Spleen (tissue), 11 donors: ENCODE measurements around the gene PSMB7. TPM values are rescaled to one million over a fixed set of nuclear protein-coding genes. Genes with fewer than 3 reads are reported as not detected.

Experiments
- DNase-seq: peaks from one replicate; pipeline ENCODE4 v3.0.0-alpha.2; 2020
- H3K27ac ChIP-seq, 8 donors: fragments of 200-600 bp; sonication (generic) in 7 of 8; 1 replicate in 4 of 8; 2 replicates in 4 of 8; pipeline versions ENCODE4 v1.5.0 to v1.8.0; 2016 to 2021; ENCODE audit warnings: inconsistent platforms in 4 of 8, mild to moderate bottlenecking in 4 of 8, moderate library complexity in 1 of 8
- H3K27me3 ChIP-seq, 7 donors: fragments of 200-600 bp; sonication (generic) in 6 of 7; replicated peaks in 1 of 7; 1 replicate in 4 of 7; 2 replicates in 3 of 7; pipeline versions ENCODE4 v1.5.0 to v1.8.0; 2016 to 2021; ENCODE audit warnings: inconsistent platforms in 3 of 7, mild to moderate bottlenecking in 1 of 7
- H3K36me3 ChIP-seq, 6 donors: fragments of 200-600 bp; sonication (generic) in 5 of 6; 1 replicate in 4 of 6; 2 replicates in 2 of 6; pipeline versions ENCODE4 v1.5.0 to v1.8.0; 2016 to 2021; ENCODE audit warnings: inconsistent platforms in 2 of 6
- H3K4me1 ChIP-seq, 6 donors: fragments of 200-600 bp; sonication (generic) in 5 of 6; 1 replicate in 3 of 6; 2 replicates in 3 of 6; pipeline versions ENCODE4 v1.5.0 to v1.8.0; 2016 to 2021; ENCODE audit warnings: inconsistent platforms in 3 of 6
- H3K4me3 ChIP-seq, 8 donors: fragments of 200-600 bp; sonication (generic) in 7 of 8; 1 replicate in 4 of 8; 2 replicates in 4 of 8; pipeline versions ENCODE4 v1.5.0 to v1.8.0; 2016 to 2021; ENCODE audit warnings: inconsistent platforms in 4 of 8, mild to moderate bottlenecking in 4 of 8, moderate library complexity in 2 of 8
- H3K9me3 ChIP-seq, 8 donors: fragments of 200-600 bp; sonication (generic) in 7 of 8; 1 replicate in 4 of 8; 2 replicates in 4 of 8; pipeline versions ENCODE4 v1.5.0 to v1.8.0; 2016 to 2021; ENCODE audit warnings: inconsistent platforms in 4 of 8
- CTCF ChIP-seq, 11 experiments: fragments of 200-600 bp in 7 of 11; fragments of 450-650 bp in 4 of 11; sonication (generic) in 4 of 11; IDR thresholded peaks in 8 of 11; conservative IDR thresholded peaks in 3 of 11; 1 replicate in 7 of 11; 2 replicates in 4 of 11; pipeline versions ENCODE4 v1.4.0 to v1.8.0; 2016 to 2021; ENCODE audit warnings: antibody characterized with exemption in 11 of 11, inconsistent platforms in 4 of 11, mild to moderate bottlenecking in 1 of 11
- POLR2A ChIP-seq, 3 donors: fragments of 450-650 bp; IDR thresholded peaks; one replicate each; pipeline ENCODE4 v1.5.1; 2017; ENCODE audit warnings: antibody characterized with exemption in 3 of 3, mild to moderate bottlenecking in 1 of 3
- POLR2AphosphoS5 ChIP-seq, 3 donors: sonication (generic); formaldehyde crosslinking; IDR thresholded peaks; one replicate each; pipeline ENCODE4 v1.5.1; 2017; ENCODE audit warnings: antibody characterized with exemption in 3 of 3
- WGBS, 5 donors: extraction: QIAGEN DNeasy Blood & Tissue Kit in 3 of 5; methylation state at CpG; one replicate each; pipeline versions ENCODE4 v1.1.5 to v1.1.7; 2013 to 2018; 5-methylcytosine and 5-hydroxymethylcytosine counted together
- intact Hi-C: fragments of 100-400 bp; cut with DNase I; formaldehyde crosslinking; loops from one replicate; pipeline ENCODE4 v1.15.0; 2023; ENCODE audit warnings: low total_unique reads
- polyA plus RNA-seq, 3 donors: library from polyadenylated mRNA; stranded (reverse); fragments of 200-250 nt; gene quantifications; one replicate each; pipeline ENCODE4 v1.2.1, GENCODE V29; 2013
- total RNA-seq, 7 donors: library from RNA; depleted of rRNA in 3 of 7; stranded (reverse); fragments of >200 nt in 3 of 7; fragmentation: NEBNext Ultra II Directional in 4 of 7; extraction: Animal tissue kit (Norgen Biotek cat#: 25700) in 4 of 7; gene quantifications; one replicate each; pipeline versions ENCODE4 v1.1.0 to v1.2.1, GENCODE V29; 2016 to 2021
- donor health status: healthy with polysubstance abuse.
- donor health status: DM: no; HTN: no; CAD: no; lungs with moderate emphysema.
- donor health status: DM: no; HTN: no; CAD: no.
- donor health status: Bipolar disorder and iron deficiency.
- donor health status: healthy.
- donor health status: DM: no; HTN: no; CAD: no.
- donor health status: DM: yes; HTN: yes; CAD: no.

PSMB7 gene
- total and polyA plus RNA-seq, 10 donors: 71.3 to 143 (median 108) TPM

GRCh38 chr9:124342402-124342775, 72.9 kb downstream of the PSMB7 start:
- H3K9me3 ChIP-seq: peaks cover 0 to 8% (median 6%) of the 10 kb centered on the region in 8 donors
- peaks cover 0 to 12% (median 5%) of the 10 kb centered on the region in 6 donors for H3K4me1 ChIP-seq
- intact Hi-C loops: no loop called here
- H3K4me3 ChIP-seq: no peak overlapping the region
- peak overlapping the region in 4 of 8 donors; percentile 50 to 63 (median 52) for H3K27ac ChIP-seq
- peak; percentile 65 for DNase-seq
- H3K27me3 ChIP-seq: no peaks in the 10 kb centered on the region
- TF ChIP-seq POLR2A (IDR thresholded peaks at IDR 0.05) (no peak), CTCF (IDR thresholded peaks at IDR 0.05 in 8 of 11, conservative IDR thresholded peaks at IDR 0.05 in 3 of 11) (no peak)
- whole genome bisulfite sequencing, 5 donors: 60 to 85% (median 75%) methylated on average over 10 to 11 of the region's 11 CpGs
- H3K36me3 ChIP-seq: peaks cover 0 to 97% (median 55%) of the 10 kb centered on the region in 6 donors

- 84 to 87% (median 86%) methylated on average over 16 to 21 of the region's 21 CpGs for WGBS, 5 donors
- TF ChIP-seq POLR2AphosphoS5 (IDR thresholded peaks at IDR 0.05) (no peak), CTCF (IDR thresholded peaks at IDR 0.05 in 8 of 11, conservative IDR thresholded peaks at IDR 0.05 in 3 of 11) (no peak)
- intact Hi-C loops: no loop called here
- Histone ChIP-seq H3K27me3 (no peaks in the 10 kb centered on the region), H3K4me3 (no peak overlapping the region), H3K9me3 (peaks cover 0 to 14% (median 10%) of the 10 kb centered on the region in 8 donors), H3K4me1 (peaks cover 0 to 12% (median 5%) of the 10 kb centered on the region in 6 donors), H3K27ac (no peak overlapping the region), H3K36me3 (peaks cover 0 to 97% (median 55%) of the 10 kb centered on the region in 6 donors)
- peak; percentile 45 for DNase-seq
Measured at GRCh38 chr9:124341455-124342170, 73.6 kb downstream of the PSMB7 start.

- 84 to 94% (median 87%) methylated on average over 17 to 18 of the region's 18 CpGs for WGBS, 5 donors
- peaks cover 0 to 12% (median 5%) of the 10 kb centered on the region in 6 donors for H3K4me1 ChIP-seq
- peaks cover 0 to 97% (median 47%) of the 10 kb centered on the region in 6 donors for H3K36me3 ChIP-seq
- intact Hi-C loops: no loop called here
- H3K9me3 ChIP-seq: peaks cover 0 to 14% (median 10%) of the 10 kb centered on the region in 8 donors
- H3K4me3 ChIP-seq: no peak overlapping the region
- TF ChIP-seq POLR2A (IDR thresholded peaks at IDR 0.05) (no peak), POLR2AphosphoS5 (IDR thresholded peaks at IDR 0.05) (peak; percentile 14 to 50 (median 20)), CTCF (IDR thresholded peaks at IDR 0.05 in 8 of 11, conservative IDR thresholded peaks at IDR 0.05 in 3 of 11) (no peak)
- no peak overlapping the region for H3K27ac ChIP-seq
- no peak for DNase-seq
- H3K27me3 ChIP-seq: no peaks in the 10 kb centered on the region
Measured at GRCh38 chr9:124340219-124341069, 74.8 kb downstream of the PSMB7 start.
